GM21381 (cell line): ENCODE results near the gene PTPRK.

Source experiments
- ATAC-seq: cut with Tn5 transposase; IDR thresholded peaks from one replicate; pipeline ENCODE4 v1.9.1; 2021; ENCODE audit warnings: mild to moderate bottlenecking, moderate library complexity; ENCODE audit not compliant: unreplicated experiment

The PTPRK gene

DNA sequence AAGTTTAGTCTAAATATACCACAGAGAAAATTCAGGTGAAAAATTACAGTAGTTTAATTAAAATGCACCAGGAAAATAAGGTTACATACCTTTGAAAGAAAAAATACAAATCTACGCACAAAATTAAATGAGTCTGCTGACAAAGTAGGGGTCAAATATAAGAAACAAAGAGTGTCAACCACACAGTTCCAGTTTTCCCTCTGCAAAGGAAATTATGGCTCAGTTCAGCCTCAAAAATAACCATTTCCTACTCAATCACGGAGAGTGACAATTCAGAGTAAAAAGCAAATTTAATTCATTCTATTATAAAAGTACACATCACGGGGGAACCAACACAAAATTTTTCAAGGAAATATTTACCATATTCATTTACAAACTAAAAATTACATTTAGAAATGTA lies 124.8 kb downstream of the PTPRK start:
- ATAC-seq, result no peak

- no peak for ATAC-seq
Observed at GRCh38 chr6:128395188-128395587, 125.2 kb downstream of the PTPRK start.

GRCh38 chr6:128394167-128394566 lies 126.2 kb downstream of the PTPRK start:
- ATAC-seq, result no peak

- no peak for ATAC-seq
Observed at GRCh38 chr6:128389820-128390534, 130.4 kb downstream of the PTPRK start.

DNA sequence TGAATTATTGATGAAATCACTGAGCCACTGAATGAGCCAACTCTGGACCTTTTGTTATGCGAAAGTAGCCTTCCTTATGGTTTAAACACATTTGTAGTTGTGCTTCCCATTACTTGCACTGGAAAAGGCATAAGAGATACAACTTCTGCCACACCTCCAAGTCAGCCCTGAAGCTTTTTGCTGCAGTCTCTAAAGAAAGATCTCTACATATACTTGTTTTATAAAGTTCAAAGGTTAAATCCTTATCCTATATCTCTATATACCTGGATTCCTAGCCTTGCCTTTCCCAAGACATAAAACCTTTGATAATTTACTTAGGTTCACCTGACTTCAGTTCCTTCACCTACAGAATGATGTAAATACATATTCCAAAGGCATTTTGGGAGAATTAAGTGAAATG lies 132.0 kb downstream of the PTPRK start:
- ATAC-seq, result no peak

DNA sequence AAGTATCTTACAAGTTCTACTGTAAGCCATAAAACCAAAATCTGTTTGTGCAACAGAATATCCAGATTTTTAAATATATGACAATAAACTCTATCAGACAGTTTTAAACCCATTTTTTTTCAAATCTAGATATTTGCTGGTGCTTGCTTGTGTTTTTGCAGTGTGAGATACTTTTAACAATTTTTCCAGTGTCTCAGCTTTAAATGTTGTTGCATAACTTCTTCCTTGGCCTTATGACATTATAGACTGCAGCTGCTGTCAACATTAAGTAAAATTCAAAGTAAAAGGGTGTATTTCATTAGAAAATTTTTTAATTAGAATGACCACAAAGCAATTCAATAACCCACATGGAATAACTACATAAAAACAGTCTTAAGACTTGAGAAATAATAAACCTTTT lies 139.5 kb downstream of the PTPRK start:
- ATAC-seq, result no peak

DNA sequence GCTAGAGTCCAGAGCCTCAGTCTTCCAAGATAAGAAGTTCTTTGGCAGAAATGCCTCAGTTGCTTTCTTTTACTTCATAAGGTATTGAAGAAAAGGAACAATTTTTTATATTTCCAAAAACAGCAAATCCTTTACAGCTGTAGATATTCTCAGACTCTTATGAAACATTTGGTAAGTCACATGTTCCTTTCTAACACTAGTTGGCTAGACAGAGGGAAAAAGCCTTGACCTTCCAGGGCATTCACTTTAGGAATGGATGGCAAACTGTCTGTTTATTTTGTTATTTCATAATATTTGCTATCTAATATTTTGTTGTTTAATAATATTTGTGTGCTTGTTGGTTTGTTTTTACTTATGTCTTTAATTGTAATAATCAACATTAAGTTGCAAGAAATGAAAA lies 140.8 kb downstream of the PTPRK start:
- no peak for ATAC-seq

GRCh38 chr6:128376952-128377503 lies 143.4 kb downstream of the PTPRK start:
- no peak for ATAC-seq

DNA sequence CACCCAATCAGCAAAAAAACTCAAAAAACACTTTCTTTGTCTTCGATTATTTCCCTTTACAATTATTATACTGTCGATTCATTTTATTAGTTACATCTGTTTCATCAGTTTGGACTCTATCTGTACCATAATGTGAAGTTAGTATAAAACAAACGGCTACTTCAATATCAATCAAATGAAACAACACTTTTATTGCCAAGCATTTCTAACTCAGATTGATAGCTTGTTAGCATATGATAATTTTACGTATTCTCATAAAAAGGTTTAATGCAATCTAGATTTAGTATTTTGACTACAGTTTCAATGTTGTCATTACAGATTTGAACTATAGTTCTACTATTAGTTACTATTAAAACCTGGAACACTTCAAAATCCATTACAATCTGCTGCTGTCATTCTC lies 149.3 kb downstream of the PTPRK start:
- no peak for ATAC-seq

DNA sequence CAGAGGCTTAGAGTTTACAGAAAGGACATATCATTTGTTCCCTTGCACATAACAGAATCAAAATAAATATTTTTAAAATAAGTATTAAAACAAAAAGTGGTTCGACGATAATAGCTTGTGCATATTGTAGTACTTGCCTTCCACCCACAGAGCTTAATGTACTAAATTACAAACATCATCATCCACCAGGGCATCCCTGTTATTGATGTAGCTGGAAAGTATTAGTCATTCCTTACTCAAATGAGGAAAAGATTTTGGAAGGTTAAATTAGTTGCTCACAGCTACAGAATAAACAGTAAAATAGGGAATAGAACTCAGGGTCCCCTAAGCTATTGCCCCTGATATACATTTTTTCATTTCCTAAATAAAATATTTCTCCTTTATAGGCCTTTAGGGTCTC lies 150.3 kb downstream of the PTPRK start:
- no peak for ATAC-seq

DNA sequence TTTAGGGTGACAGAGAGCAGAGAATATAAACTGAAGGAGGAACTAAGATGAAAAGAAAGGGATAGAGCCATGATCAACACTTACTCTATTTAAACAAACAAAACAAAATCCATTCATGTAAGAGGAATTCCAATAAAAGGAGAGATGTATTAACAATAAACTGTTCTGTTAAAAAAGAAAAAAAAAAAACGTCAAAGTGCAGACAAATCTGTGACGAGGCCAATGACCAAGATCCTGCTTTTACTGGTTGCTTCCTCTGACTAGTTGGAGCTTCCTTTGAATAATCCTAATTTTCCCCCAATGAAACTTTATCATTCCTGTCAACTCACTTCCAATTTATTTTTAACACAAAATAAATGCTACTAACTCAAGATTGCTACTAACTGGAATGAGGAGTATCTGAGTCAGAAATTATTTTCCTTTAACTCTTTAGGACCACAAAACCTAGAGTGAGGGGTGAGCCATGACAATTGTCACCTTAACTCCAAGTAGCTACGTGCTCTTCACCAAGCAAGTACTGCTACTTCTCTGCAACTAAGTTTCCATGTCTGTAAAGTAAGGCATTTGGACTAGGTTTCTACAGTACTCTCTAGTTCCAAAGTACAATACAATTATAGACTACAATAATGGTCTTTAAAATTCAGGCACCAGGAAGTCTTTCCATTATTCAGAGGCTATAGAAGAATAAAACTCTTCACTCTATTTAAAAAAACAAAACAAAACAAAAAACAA lies 152.0 kb downstream of the PTPRK start:
- no peak for ATAC-seq

GRCh38 chr6:128367437-128367836 lies 153.0 kb downstream of the PTPRK start:
- no peak for ATAC-seq

- no peak for ATAC-seq
Observed at GRCh38 chr6:128365520-128366160, 154.8 kb downstream of the PTPRK start.

DNA sequence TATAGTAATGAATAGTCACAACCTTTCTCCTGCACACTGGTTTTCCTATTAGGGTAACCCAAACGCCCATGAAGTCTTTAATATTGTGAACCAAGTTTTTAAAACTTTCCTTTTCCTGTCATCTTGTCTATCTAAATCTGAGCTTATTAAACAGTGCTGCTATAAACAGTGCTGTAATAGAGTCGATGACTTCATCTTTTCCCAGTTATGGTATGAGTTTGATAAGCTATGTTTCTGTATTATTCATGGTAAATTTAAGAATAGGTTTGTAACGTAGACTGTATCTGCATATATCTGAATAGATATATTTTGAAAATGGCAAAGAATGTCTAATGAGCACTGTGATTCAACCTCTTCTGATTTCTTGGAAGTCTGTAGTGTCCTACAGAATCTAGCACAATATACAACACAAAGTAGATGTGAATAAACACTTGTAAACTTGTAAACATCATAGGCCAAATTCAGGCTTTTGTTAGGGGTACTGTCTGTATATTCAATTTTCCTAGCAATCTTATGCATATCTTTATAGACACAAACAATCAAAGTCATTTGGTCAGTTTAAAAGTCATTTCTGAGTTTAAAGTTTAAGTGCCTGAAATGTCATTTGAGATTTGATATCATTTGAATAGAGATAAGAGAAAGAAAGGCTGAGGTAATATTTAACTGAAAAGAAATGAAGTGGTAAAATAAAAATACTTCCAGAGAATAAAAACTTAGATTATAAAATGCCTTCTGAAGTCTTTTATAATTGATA lies 155.5 kb downstream of the PTPRK start:
- ATAC-seq, result no peak

DNA sequence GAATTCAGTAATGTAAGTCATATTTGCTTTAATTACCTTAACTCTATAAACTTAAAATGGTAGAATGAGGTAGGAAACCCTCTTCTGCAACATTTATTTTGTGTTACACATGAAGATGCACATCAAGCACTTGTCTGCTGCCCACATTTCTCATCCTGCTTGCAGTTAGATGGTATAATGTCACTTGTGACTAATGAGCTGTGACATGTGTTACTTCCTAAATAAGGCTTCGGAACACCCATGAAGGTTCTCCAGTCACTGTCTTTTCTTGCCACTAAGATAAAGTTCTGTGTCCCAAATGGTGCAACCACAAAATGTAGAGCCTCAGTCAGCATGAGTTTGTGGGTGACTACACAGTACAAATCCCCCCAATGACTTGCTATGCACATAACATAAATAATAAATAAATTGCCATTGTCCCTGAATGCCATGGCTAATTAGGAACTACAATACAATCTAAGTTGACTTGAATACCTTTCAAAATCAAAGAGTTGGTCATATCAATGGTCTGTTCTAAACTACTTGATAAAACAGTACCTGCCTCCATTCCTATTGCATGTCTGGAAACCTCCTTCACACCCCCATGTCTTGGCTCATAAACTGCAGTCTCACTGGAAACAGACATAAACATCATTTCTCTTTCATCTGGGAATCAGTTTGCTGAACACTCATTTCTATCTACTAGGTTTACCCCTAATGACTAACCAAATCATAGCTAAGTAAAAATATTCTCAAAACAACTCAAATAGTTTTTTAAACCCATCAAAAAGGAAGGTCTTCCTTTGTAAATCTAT lies 157.2 kb downstream of the PTPRK start:
- ATAC-seq, result no peak

GRCh38 chr6:128361378-128361777 lies 159.0 kb downstream of the PTPRK start:
- ATAC-seq, result no peak

GRCh38 chr6:128358244-128358776 lies 162.1 kb downstream of the PTPRK start:
- no peak for ATAC-seq

DNA sequence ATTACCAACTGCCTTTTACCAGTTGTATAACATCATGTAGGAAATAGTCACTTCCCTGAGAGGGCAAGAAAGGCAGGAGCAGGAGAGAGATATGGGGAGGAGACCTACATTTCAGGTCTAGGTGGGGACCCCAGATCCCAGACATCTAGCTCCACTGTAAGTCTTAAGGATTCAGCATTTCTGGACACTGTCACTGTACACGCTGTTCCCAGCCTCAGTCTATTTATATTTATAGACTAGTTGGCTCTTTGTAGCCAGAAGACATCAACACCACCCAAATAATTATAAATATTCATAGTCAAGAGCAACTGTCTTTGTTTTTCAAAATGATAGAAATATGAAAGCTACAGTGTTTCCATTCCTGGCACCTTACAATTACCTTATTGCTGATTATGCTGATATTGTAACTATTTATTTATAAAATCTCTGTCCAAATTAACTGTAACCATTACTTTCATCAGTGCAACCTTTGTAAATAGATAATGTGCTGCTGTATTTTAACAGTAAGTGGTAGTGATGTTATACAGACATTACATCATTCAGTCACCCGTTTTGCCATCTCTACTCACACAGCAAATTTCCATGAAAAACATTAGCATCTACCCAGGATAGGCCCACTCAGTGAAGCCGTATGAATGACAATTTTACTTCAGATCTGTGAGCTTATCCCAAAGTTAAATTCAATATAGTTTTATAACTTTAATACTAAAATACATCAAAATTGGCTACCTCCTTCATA lies 162.8 kb downstream of the PTPRK start:
- no peak for ATAC-seq

DNA sequence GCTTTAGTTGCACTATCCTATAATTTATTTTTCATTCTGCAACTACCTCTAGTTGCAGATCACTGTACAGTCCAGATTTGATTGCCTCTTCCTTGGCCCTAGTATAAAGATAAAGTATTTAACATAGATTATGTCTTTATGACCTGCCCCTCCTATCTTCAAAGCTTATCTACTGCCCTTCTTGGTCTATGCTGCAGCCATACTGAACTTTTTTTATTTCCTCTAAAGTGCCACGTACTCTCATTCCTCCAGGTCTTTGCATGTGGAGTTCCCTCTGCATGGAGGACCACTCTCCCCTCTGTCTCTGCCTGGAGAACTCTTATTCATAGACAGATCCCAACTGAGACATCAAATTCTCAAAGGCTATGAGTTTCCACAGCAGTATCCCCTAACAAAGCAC lies 168.0 kb downstream of the PTPRK start:
- ATAC-seq, result no peak

DNA sequence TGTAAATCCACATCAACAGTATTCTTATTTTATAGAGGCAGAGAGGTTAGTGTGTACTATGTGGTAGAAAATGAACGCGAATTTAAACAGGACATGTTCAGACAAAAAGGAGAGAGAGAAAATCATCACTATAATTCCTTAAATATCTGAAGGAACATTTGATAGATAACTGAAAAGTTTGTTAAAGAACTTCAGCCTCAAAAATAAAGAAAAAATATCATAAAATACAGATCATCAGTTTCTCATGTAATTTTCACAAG lies 169.2 kb downstream of the PTPRK start:
- no peak for ATAC-seq
